NB4 (cell line): Measurements from ENCODE around the gene RANGAP1.
A peak's percentile ranks its signal among the peaks of the same experiment; 100 is the strongest.

ENCODE experiments used
- DNase-seq: peaks from one replicate; pipeline ENCODE4 v3.0.0; 2010; ENCODE audit warnings: low read depth
- H3K4me3 ChIP-seq: one replicate; pipeline ENCODE4 v1.5.1; 2011; ENCODE audit warnings: mild to moderate bottlenecking, low read depth, low read length, moderate library complexity
- CTCF ChIP-seq: IDR thresholded peaks from one replicate; pipeline ENCODE4 v1.5.1; 2012; ENCODE audit warnings: low read depth, low read length
- MAX ChIP-seq: IDR thresholded peaks from 2 replicates; pipeline ENCODE4 v1.6.1; 2011; ENCODE audit warnings: low read depth, low read length
- MYC ChIP-seq: IDR thresholded peaks from 2 replicates; pipeline ENCODE4 v1.6.1; 2011; ENCODE audit warnings: low read depth, low read length
- POLR2A ChIP-seq: IDR thresholded peaks from 2 replicates; pipeline ENCODE4 v1.6.1; 2011; ENCODE audit warnings: mild to moderate bottlenecking; ENCODE audit not compliant: insufficient read length; ENCODE audit errors: extremely low read depth

Gene RANGAP1

GRCh38 chr22:41241133-41241676 is 44.8 kb downstream of the RANGAP1 start:
- no peak for DNase-seq
- H3K4me3 ChIP-seq, result no peak overlapping the region
- TF ChIP-seq MYC (no peak), POLR2A (no peak)

GRCh38 chr22:41240377-41241132 is 45.4 kb downstream of the RANGAP1 start, which contains the start of gene CHADL:
TSS of gene CHADL (minus strand) at chr22:41240931. CDS start at chr22:41240881, 50 bp downstream.
- TF ChIP-seq CTCF (no peak), MYC (no peak), MAX (no peak), POLR2A (no peak)
- no peak for DNase-seq
- no peak within 1 kb of the TSS for H3K4me3 ChIP-seq

GRCh38 chr22:41239443-41240128 is 46.4 kb downstream of the RANGAP1 start:
- no peak overlapping the region for H3K4me3 ChIP-seq
- TF ChIP-seq CTCF (no peak), POLR2A (no peak), MYC (no peak), MAX (no peak)
- no peak for DNase-seq

GRCh38 chr22:41238570-41239442 is 47.2 kb downstream of the RANGAP1 start:
- no peak for TF ChIP-seq POLR2A
- TF ChIP-seq CTCF, result no peak
- TF ChIP-seq MYC, result no peak
- no peak for TF ChIP-seq MAX
- no peak overlapping the region for H3K4me3 ChIP-seq
- DNase-seq, result no peak

- no peak overlapping the region for H3K4me3 ChIP-seq
- DNase-seq, result peak; percentile 64
- TF ChIP-seq MAX (no peak), CTCF (peak; percentile 21)
Observed at GRCh38 chr22:41237707-41238569, 48.0 kb downstream of the RANGAP1 start.
